Upper lobe of left lung (tissue), 4 donors: ENCODE results near the gene HOXA5.

Experiments used
- CTCF ChIP-seq, 6 experiments: fragments of 450-650 bp in 4 of 6; fragments of 200-600 bp in 2 of 6; sonication (generic) in 2 of 6; IDR thresholded peaks; one replicate each; pipeline ENCODE4 v1.5.1; 2016 to 2019; ENCODE audit warnings: antibody characterized with exemption in 6 of 6
- EP300 ChIP-seq, 4 donors: sonication (generic); formaldehyde crosslinking; IDR thresholded peaks; one replicate each; pipeline ENCODE4 v1.5.1; 2017; ENCODE audit warnings: antibody characterized with exemption in 4 of 4, control low read depth in 2 of 4
- POLR2AphosphoS5 ChIP-seq, 2 donors: sonication (generic); formaldehyde crosslinking; IDR thresholded peaks; one replicate each; pipeline ENCODE4 v1.5.1; 2017; ENCODE audit warnings: antibody characterized with exemption in 2 of 2

GRCh38 chr7:27141137-27141922, 2.2 kb downstream of the HOXA5 start:
- no peak for TF ChIP-seq CTCF (IDR thresholded peaks at IDR 0.05)
- TF ChIP-seq POLR2AphosphoS5 (IDR thresholded peaks at IDR 0.05): peak in 1 of 2 donors; percentile 4
- no peak for TF ChIP-seq EP300 (IDR thresholded peaks at IDR 0.05)
